Measurements from ENCODE around the gene ZNRF3. TPM values are rescaled to one million over a fixed set of nuclear protein-coding genes. Genes with fewer than 3 reads are reported as not detected.
A peak's percentile ranks its signal among the peaks of the same experiment; 100 is the strongest.
"Not testable (repeated sequence)": the region's sequence is repeated elsewhere in the genome, so short reads cannot be mapped to it uniquely, and the experiment has no call there.

The ZNRF3 gene
- 2.8 and 5.5 TPM in 2 replicates for total RNA-seq (2014; rRNA removed; shearing (Covaris generic))

DNA sequence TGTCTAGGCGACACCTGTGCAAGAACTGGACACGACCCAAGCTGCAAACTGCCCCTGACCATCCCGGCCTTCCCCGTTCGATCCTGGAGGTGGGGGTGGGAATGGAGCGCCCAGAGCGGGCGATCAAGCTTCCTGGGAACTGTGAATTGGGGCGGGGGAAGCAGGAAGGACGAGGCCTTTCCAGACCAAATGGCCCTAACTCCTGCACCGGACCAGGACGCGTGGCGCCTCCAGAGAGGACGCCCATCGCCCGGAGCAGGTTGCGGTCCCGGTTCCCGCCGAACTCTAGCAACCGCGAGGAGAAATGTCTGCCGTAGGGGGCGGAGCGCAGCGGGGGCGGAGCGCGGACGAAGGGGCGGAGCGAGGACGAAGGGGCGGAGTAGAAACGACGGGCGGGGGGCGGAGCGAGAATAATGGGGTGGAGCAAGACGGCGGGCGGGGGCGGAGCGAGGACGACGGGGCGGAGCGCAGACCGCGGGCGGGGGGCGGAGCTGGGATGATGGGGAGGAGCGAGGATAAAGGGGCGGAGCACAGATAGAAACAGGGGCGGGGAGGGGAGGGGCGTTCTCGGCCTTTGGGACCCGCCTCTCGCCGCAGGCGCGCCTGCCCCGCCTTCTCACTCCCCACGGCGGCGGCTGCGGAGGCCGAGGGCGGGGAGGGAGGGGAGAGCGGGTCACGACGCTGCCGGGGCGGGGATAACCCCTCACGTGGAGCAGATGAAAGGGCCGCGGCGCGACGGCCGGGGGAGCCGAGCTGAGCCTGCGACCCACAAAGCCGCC lies at the start of gene ZNRF3:
ZNRF3 (plus strand) TSS at position 695 of the 779 bp plus-strand sequence. CDS start 195 bp downstream, outside the sequence.
- DNase-seq (ENCODE audit: low read depth), result peak; percentile 93

GRCh38 chr22:28835630-28836189 lies 47.7 kb upstream of the ZNRF3 start:
- no peak for DNase-seq (ENCODE audit: low read depth)

- DNase-seq (ENCODE audit: low read depth), result no peak
These were observed 45.7 kb upstream of the ZNRF3 start for GRCh38 chr22:28837640-28838039.

DNA sequence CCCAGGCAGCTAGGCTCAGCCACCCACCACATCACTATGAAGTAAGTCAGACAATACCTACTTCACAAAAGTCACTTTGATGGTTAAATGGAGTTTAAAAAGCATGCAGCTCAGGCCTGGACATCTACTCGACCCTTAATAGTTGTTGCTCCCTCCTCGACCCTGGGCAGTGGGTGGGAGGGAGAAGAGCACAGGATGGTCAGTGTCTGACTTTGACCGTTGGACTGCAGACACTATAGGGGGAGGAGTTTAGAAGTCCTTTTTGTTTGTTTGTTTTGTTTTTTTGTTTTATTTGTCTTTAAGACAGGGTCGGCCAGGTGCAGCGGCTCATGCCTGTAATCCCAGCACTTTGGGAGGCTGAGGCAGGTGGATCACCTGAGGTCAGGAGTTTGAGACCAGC lies 44.4 kb upstream of the ZNRF3 start:
- no peak for DNase-seq (ENCODE audit: low read depth)

DNA sequence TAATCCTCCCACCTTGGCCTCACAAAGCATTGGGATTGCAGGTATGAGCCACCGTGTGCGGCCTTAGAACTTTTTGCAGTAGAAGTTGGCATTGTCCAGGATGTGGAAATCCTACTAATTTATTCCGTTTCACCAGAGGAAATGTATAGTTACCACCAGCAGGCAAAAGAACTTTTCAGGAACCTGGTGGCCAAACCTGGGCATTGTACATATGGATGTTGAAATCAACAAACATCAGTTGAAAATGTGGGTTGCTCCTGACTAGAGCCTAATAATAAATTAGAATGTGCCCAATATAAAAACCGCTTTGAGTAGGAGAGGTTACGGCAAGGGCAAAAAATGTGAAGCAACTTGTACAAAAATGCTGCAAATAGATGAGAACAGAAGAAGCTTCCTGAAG lies 42.3 kb upstream of the ZNRF3 start:
- no peak for DNase-seq (ENCODE audit: low read depth)

GRCh38 chr22:28843633-28844032 lies 39.7 kb upstream of the ZNRF3 start:
- DNase-seq (ENCODE audit: low read depth), result no peak

GRCh38 chr22:28844277-28844676 lies 39.1 kb upstream of the ZNRF3 start:
- not testable (repeated sequence) for DNase-seq (ENCODE audit: low read depth)

DNA sequence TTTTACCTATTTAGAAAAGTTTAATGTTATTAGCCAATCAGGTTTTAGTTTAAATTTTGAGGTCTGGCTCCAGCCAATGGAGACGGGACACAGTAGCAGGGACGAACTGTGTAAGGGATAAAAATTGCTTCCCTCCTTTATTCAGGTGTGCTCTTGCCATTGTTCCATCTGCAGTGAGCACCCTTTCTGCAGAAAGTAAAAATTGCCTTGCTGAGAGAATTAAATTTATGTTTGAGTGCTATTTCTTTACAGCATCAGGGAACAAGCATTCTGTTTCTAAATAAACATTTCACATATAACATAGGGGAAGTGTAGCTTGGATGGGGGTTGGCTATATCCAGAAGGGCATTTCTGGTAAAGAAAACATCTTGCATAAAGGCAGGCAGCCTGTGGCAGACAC lies 36.4 kb upstream of the ZNRF3 start:
- DNase-seq (ENCODE audit: low read depth), result no peak

DNA sequence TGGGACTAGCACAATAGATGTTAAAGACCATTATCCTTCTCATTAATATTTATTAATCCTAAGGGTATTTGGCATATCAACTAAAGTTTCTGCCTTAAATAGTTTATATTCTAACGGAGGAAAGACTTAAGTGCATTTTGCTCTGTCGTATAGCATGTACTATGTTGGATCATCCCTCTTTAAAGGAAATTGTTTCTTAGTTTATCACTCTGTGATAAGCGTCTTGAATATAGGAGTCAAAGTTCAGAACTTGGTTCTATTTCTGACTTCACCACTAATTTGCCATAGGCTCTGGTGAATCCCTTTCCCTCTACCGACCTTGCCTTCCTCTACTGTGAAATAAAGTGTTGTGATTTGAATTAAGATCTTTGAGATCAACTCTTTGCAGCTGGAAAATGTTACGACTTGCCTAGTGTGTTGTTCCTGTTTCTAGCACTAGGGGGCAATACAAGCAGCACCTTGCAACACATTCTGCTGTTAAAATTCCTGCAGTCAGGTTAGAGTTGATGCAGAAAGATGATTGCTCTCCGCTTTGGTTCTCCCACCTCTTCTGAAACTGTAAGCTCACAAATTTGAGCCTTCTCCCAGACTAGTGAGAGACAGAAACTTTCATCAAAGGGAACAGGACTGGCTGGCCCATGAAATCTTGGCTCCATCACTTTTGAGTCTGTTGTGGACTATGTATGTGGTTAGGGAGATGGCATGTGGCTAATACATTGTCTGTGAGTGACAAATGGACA lies 27.8 kb upstream of the ZNRF3 start:
- peak; percentile 61 for DNase-seq (ENCODE audit: low read depth)

GRCh38 chr22:28856095-28856455 lies 27.3 kb upstream of the ZNRF3 start:
- no peak for DNase-seq (ENCODE audit: low read depth)

- no peak for DNase-seq (ENCODE audit: low read depth)
These were observed 26.1 kb upstream of the ZNRF3 start for GRCh38 chr22:28857288-28857687.

DNA sequence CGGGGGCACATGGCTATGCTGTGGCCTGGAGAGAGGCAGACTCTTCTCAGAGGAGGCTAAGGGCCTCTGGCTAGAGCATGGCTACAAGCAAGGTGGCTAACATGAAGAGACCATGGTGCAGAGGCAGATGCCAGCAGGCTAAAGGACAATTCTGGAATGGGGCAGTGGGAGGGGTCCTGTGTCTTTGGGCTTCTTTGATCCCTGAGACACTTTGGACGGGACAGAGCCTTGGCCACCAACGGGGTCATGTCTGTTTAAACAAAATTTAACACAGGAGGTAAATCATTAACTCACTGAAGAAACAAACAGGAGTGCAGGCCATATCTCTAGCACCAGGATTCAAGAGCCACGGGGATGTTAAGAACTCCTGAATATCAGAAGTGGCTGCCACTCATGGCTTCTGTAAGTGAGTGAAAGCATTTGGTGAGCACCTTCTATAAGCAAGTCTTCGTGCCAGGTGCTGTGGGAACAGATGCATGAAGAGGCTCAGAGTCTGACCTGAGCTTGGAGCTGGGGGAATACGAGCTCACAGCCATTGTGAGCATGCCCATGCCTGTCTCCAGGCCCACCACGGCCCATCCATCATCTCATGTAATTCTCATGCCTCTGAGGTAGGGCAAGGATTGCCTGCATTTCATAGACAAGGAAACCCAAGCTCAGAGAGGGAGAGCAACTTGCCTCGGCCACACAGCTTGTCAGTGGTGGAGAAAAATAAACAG lies 18.3 kb upstream of the ZNRF3 start:
- DNase-seq (ENCODE audit: low read depth), result no peak

- DNase-seq (ENCODE audit: low read depth), result no peak
These were observed 16.2 kb upstream of the ZNRF3 start for GRCh38 chr22:28867191-28867590.

- not testable (repeated sequence) for DNase-seq (ENCODE audit: low read depth)
These were observed 15.0 kb upstream of the ZNRF3 start for GRCh38 chr22:28868389-28868788.

GRCh38 chr22:28869736-28870135 lies 13.6 kb upstream of the ZNRF3 start:
- DNase-seq (ENCODE audit: low read depth), result no peak

DNA sequence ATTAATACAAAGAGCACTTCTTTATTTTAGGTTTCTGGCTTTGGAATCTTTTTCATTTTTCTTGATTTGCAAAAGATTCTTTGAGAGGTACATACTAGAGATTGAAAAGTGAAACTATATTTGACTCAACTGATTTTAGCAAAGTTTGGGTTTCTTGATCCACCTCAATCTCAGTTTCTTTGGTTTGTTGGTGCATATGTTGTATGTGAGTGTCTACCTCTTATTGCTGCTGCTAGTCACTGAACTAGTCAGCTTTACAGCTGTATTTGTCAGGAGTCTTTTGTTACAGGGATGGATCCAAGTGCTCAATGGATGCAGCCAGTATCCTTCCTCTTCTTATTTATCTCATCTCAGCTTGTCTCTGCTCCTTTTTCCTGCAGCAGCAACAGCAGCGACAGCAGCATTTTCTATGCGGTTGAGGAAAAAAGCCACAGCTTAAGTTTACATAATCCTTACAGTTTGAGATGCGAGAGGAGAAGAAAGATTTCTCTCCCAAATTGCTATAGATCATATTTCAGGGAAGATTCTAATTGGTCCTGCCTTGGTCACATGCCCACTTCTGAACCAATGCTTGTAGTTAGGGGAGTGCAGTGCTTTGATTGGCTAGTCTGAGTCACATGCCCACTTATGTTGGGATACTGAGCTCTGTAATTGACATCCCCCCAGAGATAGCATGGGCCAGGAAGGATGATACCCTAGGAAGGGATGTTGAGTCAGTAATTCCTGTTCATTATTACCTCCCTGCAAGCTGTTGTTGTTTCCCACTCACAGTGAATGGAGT lies 10.0 kb upstream of the ZNRF3 start:
- no peak for DNase-seq (ENCODE audit: low read depth)

- no peak for DNase-seq (ENCODE audit: low read depth)
These were observed 9.3 kb upstream of the ZNRF3 start for GRCh38 chr22:28874061-28874460.

GRCh38 chr22:28874811-28875320 lies 8.5 kb upstream of the ZNRF3 start:
- no peak for DNase-seq (ENCODE audit: low read depth)

GRCh38 chr22:28882545-28882877 lies 861 bp upstream of the ZNRF3 start:
- peak; percentile 28 for DNase-seq (ENCODE audit: low read depth)

- DNase-seq (ENCODE audit: low read depth), result no peak
These were observed 215 bp downstream of the ZNRF3 start for GRCh38 chr22:28883657-28883916.

- DNase-seq (ENCODE audit: low read depth), result peak; percentile 50
These were observed 760 bp downstream of the ZNRF3 start for GRCh38 chr22:28883917-28884746.
